LoVo (cell line): ENCODE data around the gene THOC5.
"Not testable (repeated sequence)": the region's sequence is repeated elsewhere in the genome, so short reads cannot be mapped to it uniquely, and the experiment has no call there.

Experiments used
- DNase-seq: peaks from one replicate; pipeline ENCODE4 v3.0.0-alpha.2; 2016; ENCODE audit warnings: low spot score

The THOC5 gene

DNA sequence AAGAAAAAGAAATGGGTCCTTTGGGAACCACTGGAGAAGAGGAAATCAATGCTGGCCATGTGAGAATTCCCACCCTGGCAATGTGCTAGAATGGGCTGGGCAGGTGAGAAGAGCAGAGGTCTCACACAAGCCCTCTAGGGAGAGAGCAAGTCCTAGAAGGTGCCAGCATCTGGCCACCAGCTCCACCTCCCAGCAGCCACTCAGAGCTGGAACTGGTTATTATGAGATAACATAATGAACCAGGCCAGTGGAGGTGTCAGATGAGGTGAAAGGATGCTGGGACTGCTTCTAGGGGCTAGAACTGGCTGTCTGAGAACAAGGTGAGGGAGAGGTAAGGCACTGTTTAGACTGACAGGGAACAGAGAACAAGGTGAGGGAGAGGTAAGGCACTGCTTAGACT is 44.3 kb downstream of the THOC5 start:
- no peak for DNase-seq

DNA sequence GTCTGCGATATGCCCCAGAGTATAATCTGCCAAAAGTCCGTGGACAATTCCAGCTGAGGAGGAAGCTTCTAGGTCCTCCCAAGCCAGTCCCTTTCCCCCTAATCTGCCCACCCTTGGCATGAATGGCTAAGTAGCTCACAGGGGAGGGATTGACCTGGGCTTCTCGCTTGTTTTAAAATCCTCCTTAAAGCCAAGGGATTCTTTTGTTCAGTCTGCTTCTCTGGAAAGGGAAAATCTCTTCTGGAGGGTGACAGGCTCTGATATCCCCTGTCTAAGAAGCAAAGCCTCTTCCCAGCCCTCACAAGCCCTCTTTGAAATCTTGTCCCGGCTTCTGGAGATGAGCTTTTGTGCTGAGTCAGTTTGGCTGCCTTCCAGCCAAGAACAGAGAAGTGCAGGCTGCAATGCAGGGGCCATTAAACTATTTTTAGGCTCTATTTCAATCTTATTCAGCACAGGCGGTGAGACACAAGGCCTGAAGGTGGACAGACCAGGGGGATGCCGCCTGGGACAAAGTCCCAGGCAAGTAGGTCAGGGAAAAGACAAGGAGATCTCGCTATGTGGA is 49.7 kb downstream of the THOC5 start:
- no peak for DNase-seq

DNA sequence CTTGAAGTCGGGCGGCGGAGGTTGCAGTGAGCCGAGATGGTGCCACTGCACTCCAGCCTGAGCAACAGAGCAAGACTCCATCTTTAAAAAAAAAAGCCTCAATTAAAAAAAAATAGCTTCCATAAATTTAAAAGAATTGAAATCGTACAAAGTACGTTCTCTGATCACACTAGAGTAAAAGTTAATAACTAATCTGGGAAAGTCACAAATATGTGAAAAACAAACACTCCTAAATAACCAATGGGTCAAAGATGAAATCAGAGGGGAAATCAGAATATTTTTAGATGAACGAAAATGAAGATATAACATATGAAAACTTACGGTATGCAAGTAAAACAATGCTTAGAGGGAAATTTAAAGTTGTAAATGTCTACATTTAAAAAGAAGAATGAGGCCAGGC is 53.7 kb downstream of the THOC5 start:
- no peak for DNase-seq

DNA sequence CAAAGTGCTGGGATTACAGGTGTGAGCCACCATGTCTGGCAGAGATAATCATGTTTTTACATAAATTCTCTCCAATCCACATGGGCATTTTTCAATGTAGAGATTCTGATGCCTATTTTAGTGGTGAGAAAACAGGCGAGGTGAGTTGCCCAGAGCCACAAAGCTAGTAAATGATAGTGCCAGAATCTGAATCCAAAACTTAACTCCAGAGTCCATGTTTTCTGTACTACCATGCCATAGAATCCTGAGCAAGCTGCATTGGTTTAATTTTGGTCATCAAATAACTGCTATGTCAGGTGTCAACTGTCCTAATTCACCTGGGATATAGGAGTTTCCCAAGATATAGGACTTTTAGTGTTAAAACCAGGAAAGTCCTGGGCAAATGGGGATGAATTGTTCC is 59.9 kb downstream of the THOC5 start:
- no peak for DNase-seq

DNA sequence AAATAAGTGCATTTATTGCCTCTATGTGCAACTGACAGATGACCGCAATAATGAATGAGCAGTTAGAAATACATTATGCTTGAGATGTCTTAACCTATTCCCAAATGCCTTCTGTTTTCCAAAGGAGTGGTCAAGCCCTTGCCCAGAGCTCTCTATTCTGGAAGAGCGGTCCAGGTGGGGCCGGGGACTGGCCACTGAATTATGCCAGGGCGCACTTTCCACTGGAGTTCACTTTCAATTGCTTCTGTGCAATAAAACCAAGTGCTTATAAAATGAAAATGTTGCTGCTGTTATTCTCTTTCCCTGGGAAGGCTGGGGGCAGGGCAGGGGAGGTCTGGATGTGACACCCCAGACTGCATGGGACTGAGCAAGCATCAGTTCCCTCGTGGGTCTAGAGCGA is 62.5 kb downstream of the THOC5 start:
- DNase-seq: no peak

DNA sequence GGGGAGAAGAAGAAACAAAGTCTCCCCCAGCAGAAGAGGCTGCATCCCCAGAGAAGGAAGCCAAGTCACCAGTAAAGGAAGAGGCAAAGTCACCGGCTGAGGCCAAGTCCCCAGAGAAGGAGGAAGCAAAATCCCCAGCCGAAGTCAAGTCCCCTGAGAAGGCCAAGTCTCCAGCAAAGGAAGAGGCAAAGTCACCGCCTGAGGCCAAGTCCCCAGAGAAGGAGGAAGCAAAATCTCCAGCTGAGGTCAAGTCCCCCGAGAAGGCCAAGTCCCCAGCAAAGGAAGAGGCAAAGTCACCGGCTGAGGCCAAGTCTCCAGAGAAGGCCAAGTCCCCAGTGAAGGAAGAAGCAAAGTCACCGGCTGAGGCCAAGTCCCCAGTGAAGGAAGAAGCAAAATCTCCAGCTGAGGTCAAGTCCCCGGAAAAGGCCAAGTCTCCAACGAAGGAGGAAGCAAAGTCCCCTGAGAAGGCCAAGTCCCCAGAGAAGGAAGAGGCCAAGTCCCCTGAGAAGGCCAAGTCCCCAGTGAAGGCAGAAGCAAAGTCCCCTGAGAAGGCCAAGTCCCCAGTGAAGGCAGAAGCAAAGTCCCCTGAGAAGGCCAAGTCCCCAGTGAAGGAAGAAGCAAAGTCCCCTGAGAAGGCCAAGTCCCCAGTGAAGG is 64.3 kb downstream of the THOC5 start:
- DNase-seq: not testable (repeated sequence)

DNA sequence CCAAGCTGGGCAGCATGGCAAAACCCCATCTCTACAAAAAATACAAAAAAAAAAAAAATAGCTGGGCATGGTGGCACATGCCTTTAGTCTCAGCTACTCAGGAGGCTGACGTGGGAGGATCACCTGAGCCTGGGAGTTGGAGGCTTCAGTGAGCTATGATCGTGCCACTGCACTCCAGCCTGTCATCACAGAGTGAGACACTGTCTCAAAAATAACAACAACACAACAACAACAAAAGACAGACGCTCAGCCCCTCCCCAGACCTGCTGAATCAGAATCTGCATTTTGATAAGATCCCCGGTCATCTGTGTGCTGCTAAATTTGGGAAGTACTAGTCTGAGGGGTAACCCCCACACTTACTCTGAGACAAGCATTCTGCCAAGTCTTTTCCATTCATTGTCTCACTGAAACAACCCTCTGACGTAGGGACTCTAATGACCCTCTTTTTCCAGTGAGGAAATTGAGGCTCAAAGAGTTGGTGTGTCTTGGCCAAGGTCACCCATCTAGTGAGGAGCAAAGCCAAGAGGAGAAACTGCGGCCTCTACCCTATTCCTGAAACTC is 66.1 kb downstream of the THOC5 start:
- DNase-seq: no peak

DNA sequence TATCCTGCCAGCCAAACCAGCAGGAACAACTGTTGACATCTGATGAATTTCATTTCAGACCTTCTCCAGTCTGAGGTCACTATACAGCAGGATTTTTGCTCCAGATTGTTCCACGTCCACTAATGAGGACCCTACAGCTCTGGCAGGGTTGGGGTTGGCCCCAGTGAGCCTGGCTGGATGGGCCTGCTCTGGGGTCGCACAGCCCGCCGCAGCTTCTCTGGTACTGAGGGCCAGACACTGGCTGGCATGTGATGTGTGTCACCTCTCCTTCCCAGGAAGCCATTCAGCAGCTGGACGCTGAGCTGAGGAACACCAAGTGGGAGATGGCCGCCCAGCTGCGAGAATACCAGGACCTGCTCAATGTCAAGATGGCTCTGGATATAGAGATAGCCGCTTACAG is 68.1 kb downstream of the THOC5 start:
- DNase-seq: no peak

DNA sequence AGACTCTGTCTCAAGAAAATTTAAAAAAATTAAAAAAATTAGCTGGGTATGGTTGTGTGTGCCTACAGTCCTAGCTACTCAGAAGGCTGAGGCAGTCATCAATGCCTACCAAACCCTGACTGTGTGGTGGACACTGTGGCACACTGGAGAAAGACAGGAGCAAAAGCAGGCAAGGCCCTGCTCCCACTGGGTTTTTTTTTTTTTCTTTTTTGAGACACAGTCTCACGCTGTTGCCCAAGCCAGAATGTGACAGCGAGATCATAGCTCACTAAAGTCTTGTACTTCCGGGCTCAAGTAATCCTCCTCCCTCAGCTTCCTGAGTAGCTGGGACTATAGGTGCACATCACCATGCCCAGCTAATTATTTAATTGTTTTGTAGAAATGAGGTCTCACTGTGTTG is 68.9 kb downstream of the THOC5 start:
- DNase-seq: no peak

DNA sequence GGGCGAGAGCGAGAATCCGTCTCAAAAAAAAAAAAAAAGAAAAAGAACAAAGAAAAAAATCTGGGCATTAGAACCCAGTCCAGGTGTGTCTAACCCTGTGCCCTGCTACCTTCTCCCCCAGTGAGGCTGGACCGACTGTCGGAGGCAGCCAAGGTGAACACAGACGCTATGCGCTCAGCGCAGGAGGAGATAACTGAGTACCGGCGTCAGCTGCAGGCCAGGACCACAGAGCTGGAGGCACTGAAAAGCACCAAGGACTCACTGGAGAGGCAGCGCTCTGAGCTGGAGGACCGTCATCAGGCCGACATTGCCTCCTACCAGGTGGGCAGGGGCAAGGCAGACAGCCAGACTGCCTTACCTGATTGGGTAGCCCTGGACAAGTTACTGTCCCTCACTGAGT is 70.3 kb downstream of the THOC5 start:
- no peak for DNase-seq

DNA sequence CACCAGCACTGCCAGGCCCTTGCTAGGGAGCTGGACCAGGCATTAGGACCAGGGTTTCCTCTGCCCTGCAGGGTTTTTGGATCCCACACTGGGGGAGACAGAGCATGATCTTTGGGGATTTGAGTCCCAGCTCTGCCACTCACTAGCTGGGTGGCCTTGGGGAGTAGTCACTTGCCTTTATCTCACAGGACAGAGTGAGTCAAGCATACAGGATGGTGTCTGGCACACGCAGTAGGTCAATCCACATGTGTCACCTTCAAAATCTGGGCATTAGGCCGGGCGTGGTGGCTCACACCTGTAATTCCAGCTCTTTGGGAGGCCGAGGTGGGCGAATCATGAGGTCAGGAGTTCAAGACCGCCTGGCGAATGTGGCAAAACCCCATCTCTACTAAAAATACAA is 70.8 kb downstream of the THOC5 start:
- no peak for DNase-seq

DNA sequence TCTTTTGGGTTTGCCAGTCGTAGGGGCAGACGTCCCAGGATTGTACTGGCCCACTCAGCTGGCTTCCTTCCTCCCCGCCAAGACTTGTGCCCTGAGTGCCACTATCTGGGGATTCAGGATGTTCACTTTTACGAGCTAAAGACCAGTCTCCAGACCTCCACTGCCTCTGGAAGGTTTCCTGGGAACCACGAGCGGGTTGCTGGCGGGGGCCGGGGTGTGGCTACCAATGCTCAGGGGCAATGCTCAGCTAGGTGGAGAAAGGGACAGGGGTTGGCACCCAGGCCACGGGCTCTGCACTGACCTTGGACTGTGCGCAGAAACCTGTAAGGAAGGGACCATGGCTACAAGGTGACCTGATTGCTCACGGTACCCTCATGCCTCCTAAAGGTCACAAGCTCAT is 71.3 kb downstream of the THOC5 start:
- DNase-seq: no peak

DNA sequence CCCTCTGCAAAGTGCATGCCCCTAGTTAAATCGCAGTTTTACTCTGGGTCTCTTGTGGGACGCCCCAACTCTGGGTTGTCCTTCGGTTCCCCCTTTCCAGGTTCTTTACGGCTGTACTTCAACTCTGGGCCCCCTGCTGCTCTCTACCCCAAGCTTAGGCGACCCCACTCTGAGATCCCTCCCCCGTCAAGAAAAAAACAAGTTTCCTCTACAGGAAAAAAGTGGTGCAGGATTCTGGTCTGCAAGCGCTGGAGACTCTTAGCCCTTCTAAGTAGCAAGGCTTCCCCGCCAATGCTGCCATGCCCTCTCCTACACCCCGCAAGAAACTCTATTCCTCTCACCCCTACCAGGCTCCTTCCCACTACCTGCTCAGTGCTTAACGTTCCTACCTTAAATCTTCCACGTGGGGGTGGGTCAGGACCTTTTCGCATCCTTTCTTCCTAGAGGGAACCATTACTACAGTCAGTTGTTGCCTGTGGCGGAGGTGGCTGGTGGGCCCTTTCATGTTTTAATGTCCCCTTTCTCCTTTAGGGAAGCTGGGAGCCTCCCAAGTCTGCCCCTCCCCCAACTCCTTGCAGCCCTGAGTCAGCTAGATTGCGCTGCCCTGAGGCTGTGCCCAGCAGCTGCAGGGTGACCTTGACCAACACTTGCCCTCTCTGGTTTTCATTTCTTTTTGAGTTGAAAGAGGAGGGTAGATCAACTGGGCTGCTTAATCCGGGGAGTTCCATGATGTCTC is 72.1 kb downstream of the THOC5 start:
- DNase-seq: no peak

DNA sequence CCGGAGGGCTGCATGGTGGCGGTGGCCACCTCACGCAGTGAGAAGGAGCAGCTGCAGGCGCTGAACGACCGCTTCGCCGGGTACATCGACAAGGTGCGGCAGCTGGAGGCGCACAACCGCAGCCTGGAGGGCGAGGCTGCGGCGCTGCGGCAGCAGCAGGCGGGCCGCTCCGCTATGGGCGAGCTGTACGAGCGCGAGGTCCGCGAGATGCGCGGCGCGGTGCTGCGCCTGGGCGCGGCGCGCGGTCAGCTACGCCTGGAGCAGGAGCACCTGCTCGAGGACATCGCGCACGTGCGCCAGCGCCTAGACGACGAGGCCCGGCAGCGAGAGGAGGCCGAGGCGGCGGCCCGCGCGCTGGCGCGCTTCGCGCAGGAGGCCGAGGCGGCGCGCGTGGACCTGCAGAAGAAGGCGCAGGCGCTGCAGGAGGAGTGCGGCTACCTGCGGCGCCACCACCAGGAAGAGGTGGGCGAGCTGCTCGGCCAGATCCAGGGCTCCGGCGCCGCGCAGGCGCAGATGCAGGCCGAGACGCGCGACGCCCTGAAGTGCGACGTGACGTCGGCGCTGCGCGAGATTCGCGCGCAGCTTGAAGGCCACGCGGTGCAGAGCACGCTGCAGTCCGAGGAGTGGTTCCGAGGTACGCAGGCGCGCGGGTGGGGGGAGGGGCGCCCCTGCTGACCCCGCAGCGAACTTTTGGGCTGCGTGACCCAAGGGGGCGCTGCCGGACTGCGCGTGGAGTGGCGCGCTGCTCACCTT is 72.9 kb downstream of the THOC5 start:
- DNase-seq: no peak

DNA sequence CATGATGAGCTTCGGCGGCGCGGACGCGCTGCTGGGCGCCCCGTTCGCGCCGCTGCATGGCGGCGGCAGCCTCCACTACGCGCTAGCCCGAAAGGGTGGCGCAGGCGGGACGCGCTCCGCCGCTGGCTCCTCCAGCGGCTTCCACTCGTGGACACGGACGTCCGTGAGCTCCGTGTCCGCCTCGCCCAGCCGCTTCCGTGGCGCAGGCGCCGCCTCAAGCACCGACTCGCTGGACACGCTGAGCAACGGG is 73.4 kb downstream of the THOC5 start:
- no peak for DNase-seq

DNA sequence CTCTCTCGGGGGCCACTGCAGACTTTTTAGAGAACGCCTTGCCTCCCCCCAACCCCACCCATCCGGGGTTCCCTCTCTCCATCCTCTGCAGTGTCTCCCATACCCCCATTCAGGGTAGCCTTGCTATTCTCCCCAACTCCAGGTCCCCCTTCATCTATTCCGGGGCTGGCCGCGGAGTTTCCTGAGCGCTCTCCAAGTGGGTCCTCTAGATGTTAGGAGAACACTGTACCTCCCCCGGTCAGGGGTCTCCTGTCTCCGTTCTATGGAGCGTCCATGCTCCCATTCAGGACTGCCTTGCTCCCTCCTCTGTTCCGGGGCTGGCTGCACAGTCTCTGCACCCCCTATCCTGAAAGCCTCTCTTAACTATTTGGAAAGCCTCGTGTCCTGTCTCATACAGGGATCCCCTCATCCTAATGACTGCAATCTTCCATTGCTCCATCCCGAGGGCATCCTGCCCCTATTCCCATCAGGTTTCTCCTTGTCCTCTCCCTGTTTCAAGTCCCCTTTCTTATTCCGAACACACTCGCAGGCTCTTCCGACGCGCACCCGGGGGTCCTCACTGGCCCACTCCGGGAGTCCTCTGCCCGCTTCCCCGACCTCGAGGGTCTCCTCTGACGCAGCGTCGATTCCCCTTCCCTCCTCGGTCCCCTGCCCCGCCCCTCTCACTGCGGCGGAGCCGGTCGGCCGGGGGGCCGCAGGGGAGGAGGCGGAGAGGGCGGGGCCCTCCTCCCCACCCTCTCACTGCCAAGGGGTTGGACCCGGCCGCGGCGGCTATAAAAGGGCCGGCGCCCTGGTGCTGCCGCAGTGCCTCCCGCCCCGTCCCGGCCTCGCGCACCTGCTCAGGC is 73.9 kb downstream of the THOC5 start, which contains the start of gene NEFH:
Gene NEFH, plus strand, starts transcription at position 802 of the 845 bp plus-strand sequence. CDS start 45 bp downstream, outside the sequence.
- no peak for DNase-seq

DNA sequence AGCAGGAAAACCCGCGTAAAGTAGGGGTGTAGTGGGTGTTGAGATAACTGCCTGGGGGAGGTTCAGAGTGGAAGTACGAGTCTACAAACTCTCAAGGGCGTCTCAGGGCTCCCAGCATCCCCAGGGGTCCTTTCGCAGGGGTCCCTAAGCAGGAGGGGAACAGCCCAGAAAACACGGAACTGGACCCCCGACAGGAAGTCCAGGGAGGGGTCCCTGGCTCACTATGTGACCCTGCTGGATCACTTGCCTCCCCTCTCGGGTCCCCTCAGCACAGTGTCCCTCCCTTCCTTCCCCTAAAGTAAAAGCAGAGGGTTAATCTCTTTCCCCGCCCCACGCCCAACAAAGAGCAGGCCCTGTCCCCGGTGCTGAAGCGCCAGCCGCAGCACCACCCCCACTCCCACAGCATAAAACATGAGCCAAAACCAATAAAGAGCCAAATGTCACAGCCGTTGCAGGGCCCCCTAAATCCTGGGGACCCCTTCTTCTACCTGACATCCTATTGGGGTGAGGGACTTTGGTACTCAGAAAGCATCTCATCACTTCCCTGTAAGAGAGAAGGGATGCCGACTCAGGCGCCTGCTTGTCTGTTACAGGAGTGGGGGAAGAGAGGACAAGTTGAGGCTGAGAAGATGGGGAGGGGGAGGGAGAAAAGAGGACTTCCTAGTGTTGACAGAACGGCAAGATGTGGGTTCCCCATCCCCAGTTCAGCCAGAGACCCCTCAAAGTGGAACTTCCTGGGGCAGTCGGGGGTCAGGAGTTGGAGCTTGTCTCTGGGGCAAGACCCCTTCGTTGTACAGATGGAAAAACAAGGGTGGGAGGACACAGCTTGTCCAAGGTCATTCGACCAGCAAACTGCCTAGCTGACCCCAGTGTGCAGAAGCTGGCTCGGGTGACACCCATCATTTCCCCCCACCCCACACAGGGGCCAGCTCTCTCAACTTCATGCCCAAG is 75.0 kb downstream of the THOC5 start:
- no peak for DNase-seq

DNA sequence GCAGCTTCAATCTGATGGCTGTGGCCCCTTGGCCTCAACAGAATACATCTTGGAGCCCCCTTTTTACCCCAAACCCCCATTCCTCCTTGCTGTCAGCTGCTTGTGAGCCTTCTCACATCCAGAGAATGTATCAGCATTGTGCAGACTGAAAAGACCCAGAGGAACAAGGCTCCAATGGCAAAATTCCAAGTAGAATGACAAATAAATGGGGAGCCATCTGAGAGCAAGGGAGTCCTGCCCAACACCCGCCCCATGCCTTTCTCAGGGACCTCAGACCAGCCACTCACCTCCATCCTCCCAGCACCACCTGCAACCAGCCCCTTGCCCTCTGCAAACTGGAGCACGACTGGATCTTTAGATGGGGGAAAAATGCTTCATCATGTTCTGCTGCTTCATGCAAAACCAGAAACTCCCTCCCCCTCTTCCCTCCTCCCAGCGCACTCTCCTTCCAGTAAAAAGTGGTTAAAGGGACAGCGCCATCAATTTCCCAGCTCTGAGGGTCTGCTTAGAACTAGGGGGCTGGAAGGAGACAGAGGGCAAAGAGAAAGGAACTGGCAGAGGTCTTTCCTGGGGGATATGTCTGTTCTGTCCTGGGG is 75.7 kb downstream of the THOC5 start:
- DNase-seq: no peak

DNA sequence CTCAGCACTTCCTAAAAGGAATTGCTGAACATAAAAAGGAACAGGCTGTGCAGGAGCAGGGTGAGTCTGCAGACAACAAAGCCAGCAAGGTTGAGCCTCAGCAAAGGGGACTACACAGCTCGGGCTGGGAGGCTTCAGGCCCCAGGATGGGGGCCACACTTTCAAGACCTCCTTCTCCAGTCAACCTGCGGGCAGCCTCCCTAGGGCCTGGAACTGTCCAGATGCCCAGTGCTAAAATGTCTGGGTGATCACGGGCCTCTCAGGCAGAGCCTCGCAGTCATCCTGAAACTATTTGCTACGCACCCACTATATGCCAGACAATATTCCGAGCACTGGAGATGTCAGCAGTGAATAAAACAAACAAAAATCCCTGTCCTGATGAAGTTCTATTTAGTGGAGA is 77.4 kb downstream of the THOC5 start:
- DNase-seq: no peak

DNA sequence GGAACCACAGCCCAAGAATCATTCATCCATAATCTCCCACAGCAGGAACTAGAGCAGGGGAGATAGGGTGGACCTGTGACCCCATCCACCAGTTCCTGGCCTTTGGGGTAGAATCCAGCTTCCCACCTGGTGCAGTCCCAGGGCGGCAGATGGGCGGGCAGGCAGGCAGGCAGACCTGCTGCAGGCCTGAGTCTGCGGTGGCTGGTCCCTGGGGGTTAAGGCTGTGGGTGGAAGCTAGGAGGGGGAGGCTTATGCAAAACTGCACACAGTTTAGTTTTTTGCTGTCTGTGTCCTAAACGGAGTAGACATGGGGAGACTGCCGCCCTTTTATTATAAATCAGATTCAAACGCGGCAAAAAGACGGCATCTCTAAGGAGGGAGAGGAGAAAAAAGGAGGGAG is 78.0 kb downstream of the THOC5 start:
- no peak for DNase-seq
